ENCODE data around the gene EMC8.

Gene EMC8

GRCh38 chr16:85844786-85845185 is 45.4 kb upstream of the EMC8 start:
- DNase-seq (ENCODE audit: low spot score) = no peak
- TF ChIP-seq CTCF (IDR thresholded peaks at IDR 0.05; ENCODE audit: extremely low read depth, insufficient read depth, missing control alignments) = no peak
- in situ Hi-C loops (cut with MboI; ENCODE audit: low pct_unique_long_range_greater_than_20kb, low sequenced_read_pairs, unreplicated experiment) = no loop called here

- no peak for TF ChIP-seq CTCF (IDR thresholded peaks at IDR 0.05; ENCODE audit: extremely low read depth, insufficient read depth, missing control alignments)
- no peak for DNase-seq (ENCODE audit: low spot score)
- in situ Hi-C loops (cut with MboI; ENCODE audit: low pct_unique_long_range_greater_than_20kb, low sequenced_read_pairs, unreplicated experiment) = no loop called here
Observed at GRCh38 chr16:85844169-85844481, 44.8 kb upstream of the EMC8 start.

DNA sequence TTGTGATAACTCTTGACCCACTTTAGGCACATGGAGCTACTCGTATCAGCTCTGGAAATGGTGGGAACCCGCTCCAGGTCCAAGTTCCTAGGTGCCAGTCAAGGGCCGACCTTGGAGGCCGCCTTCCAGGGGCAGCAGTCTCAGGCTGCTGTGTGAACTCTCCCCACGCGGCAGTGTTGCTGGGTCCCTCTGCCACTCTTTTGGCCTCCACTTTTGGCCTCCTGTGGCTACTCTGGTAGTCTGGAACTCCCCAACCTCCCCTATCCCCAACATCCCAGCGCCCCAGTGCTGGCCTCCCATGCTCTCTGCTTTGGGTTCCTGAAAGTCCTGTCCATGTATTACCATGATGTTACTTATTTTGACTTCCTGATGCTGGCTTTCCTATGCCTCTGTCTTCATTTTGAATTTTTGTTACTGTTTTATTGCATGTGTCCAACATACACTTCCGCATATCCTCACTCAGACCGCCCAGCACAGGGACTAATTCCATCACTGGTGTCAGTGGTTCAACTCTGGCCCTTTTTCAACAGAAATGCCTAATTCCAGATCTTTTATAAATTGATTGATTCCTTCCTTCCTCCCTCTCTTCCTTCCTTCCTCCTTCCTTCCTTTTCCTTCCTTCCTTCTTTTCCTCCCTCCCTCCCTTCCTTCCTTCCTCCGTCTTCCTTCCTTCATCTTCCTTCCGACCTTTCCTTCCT is 44.3 kb upstream of the EMC8 start:
- TF ChIP-seq CTCF (IDR thresholded peaks at IDR 0.05; ENCODE audit: extremely low read depth, insufficient read depth, missing control alignments) = no peak
- in situ Hi-C loops (cut with MboI; ENCODE audit: low pct_unique_long_range_greater_than_20kb, low sequenced_read_pairs, unreplicated experiment) = no loop called here
- DNase-seq (ENCODE audit: low spot score) = no peak

- no peak for TF ChIP-seq CTCF (IDR thresholded peaks at IDR 0.05; ENCODE audit: extremely low read depth, insufficient read depth, missing control alignments)
- no peak for DNase-seq (ENCODE audit: low spot score)
- in situ Hi-C loops (cut with MboI; ENCODE audit: low pct_unique_long_range_greater_than_20kb, low sequenced_read_pairs, unreplicated experiment) = no loop called here
Observed at GRCh38 chr16:85842848-85843247, 43.5 kb upstream of the EMC8 start.

DNA sequence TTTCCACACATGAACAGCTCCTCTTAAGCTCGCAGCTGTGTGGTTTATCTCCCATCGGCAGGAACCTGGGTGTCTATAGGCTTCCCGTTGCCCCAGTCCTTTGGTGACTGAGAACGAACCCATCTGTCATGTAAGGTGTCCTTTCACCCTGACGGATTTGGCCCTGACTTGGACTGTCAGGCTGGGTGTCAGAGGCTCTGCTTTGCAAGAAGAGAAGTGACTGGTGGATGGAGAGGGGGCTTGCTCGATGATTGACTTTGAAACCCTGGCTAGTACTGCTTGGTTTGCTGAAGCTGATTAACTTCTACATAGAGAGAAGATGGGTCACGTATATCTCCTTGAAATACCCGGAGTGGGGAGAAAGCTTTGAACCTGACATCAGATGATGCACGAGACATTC is 43.1 kb upstream of the EMC8 start:
- DNase-seq (ENCODE audit: low spot score) = no peak
- in situ Hi-C loops (cut with MboI; ENCODE audit: low pct_unique_long_range_greater_than_20kb, low sequenced_read_pairs, unreplicated experiment) = no loop called here
- TF ChIP-seq CTCF (IDR thresholded peaks at IDR 0.05; ENCODE audit: extremely low read depth, insufficient read depth, missing control alignments) = no peak

DNA sequence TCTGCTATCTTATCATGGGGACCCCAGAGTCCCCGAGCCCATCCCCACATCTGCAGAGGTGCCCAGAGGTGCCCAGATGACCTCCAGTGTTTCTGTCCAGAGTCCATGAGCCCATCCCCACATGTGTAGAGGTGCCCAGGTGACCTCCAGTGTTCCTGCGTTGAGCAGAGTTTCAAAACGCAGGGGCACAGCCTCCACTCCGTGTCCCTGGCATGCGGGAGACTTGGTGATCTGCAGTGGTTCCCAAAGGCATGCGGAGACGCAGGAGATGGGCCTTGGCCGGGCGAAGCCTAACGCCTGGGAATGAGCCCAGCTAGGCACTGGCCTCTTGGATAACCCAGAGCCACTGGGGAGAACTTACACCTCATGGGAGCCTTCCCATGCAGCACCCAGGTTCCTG is 41.5 kb upstream of the EMC8 start:
- no peak for DNase-seq (ENCODE audit: low spot score)
- in situ Hi-C loops (cut with MboI; ENCODE audit: low pct_unique_long_range_greater_than_20kb, low sequenced_read_pairs, unreplicated experiment) = no loop called here
- TF ChIP-seq CTCF (IDR thresholded peaks at IDR 0.05; ENCODE audit: extremely low read depth, insufficient read depth, missing control alignments) = no peak

GRCh38 chr16:85840395-85840794 is 41.1 kb upstream of the EMC8 start:
- in situ Hi-C loops (cut with MboI; ENCODE audit: low pct_unique_long_range_greater_than_20kb, low sequenced_read_pairs, unreplicated experiment) = no loop called here
- no peak for DNase-seq (ENCODE audit: low spot score)
- no peak for TF ChIP-seq CTCF (IDR thresholded peaks at IDR 0.05; ENCODE audit: extremely low read depth, insufficient read depth, missing control alignments)

All from GM13977 (cell line).